HCT116 (cell line): ENCODE measurements around the gene EFHD1. TPM values are rescaled to one million over a fixed set of nuclear protein-coding genes. Genes with fewer than 3 reads are reported as not detected.

ENCODE experiments used
- ATAC-seq: fragments of 200-7000 bp; cut with Tn5 transposase; 2 replicates; pipeline ENCODE4 v1.9.1; 2020; ENCODE audit warnings: mild to moderate bottlenecking, moderate library complexity
- BruUV-seq: library from RNA; stranded (reverse); fragments of 400-500 nt; replicated peaks from 2 replicates; lab custom pipeline; 2021; lab: Mats Ljungman, UMichigan
- CTCF ChIA-PET: fragments of 300-600 bp; sonication (Branson Sonifier 250); formaldehyde crosslinking; loops from one replicate; lab custom pipeline; 2021; ENCODE audit warnings: antibody characterized with exemption; lab: Charles Lee
- POLR2A ChIA-PET: fragments of 300-600, 350-600 bp; sonication (Branson Sonifier 250); formaldehyde crosslinking; loops from one replicate; lab custom pipeline; 2021; ENCODE audit warnings: antibody characterized with exemption; lab: Charles Lee
- RAD21 ChIA-PET, 2 experiments: fragments of 300-600 bp; sonication (Branson Sonifier 250); formaldehyde crosslinking; loops; one replicate each; lab custom pipeline; 2023; ENCODE audit warnings: low total read pairs in 2 of 2; ENCODE audit not compliant: uncharacterized antibody in 2 of 2, unreplicated experiment in 2 of 2, low non-redundant PET in 1 of 2; lab: Charles Lee
- DNase-seq: peaks from one replicate; pipeline ENCODE4 v3.0.0-alpha.2; 2010; ENCODE audit warnings: low read depth, low spot score
- H2AFZ ChIP-seq: fragments of 200-600 bp; shearing (Covaris generic), sonication (generic); 2 replicates; pipeline ENCODE4 v1.6.1; 2017; ENCODE audit warnings: low read depth, mixed run types, mixed read lengths, antibody characterized with exemption, low read length; ENCODE audit not compliant: poor library complexity, severe bottlenecking
- H3K27ac ChIP-seq: 2 replicates; pipeline ENCODE4 v1.5.1; 2012; ENCODE audit warnings: low read depth, low read length
- H3K27me3 ChIP-seq: fragments of 200-600 bp; sonication (generic); 2 replicates; pipeline ENCODE4 v1.6.1; 2016; ENCODE audit warnings: mixed run types, low read length, mixed read lengths; ENCODE audit not compliant: insufficient read depth
- H3K36me3 ChIP-seq, 2 experiments: fragments of 200-500 bp in 1 of 2; fragments of 200-600 bp in 1 of 2; sonication (Bioruptor generic) in 1 of 2; sonication (generic) in 1 of 2; 2 replicates each; pipeline versions ENCODE4 v1.5.1 to v1.6.1; 2014 to 2016; ENCODE audit warnings: low read length in 2 of 2, inconsistent platforms in 1 of 2, mixed read lengths in 1 of 2, mixed run types in 1 of 2; ENCODE audit not compliant: insufficient read depth in 2 of 2, control insufficient read depth in 1 of 2
- H3K4me1 ChIP-seq, 2 experiments: fragments of 200-600 bp in 1 of 2; sonication (generic) in 1 of 2; 2 replicates each; pipeline versions ENCODE4 v1.5.1 to v1.6.1; 2012 to 2017; ENCODE audit warnings: low read length in 2 of 2, inconsistent platforms in 1 of 2, mild to moderate bottlenecking in 1 of 2, mixed read lengths in 1 of 2, mixed run types in 1 of 2, moderate library complexity in 1 of 2; ENCODE audit not compliant: insufficient read depth in 2 of 2, control insufficient read depth in 1 of 2
- H3K4me2 ChIP-seq: fragments of 200-600 bp; sonication (generic); 2 replicates; pipeline ENCODE4 v1.6.1; 2017; ENCODE audit warnings: mixed run types, low read length, mixed read lengths
- H3K4me3 ChIP-seq, 2 experiments: fragments of 200-600 bp in 1 of 2; sonication (generic) in 1 of 2; replicated peaks in 1 of 2; 2 replicates each; pipeline ENCODE4 v1.5.1; 2011 to 2016; ENCODE audit warnings: low read length in 2 of 2, control low read depth in 1 of 2, low read depth in 1 of 2, mild to moderate bottlenecking in 1 of 2, mixed read lengths in 1 of 2, mixed run types in 1 of 2
- H3K79me2 ChIP-seq: fragments of 200-600 bp; sonication (generic); 2 replicates; pipeline ENCODE4 v1.6.1; 2017; ENCODE audit warnings: mild to moderate bottlenecking, mixed run types, low read length, moderate library complexity, mixed read lengths; ENCODE audit not compliant: insufficient read depth
- H3K9ac ChIP-seq: fragments of 200-600 bp; sonication (generic); 2 replicates; pipeline ENCODE4 v1.6.1; 2016; ENCODE audit warnings: low read length, mixed read lengths
- H3K9me2 ChIP-seq: fragments of 200-600 bp; sonication (generic), shearing (Covaris generic); 2 replicates; pipeline ENCODE4 v1.6.1; 2017; ENCODE audit warnings: mixed run types, mild to moderate bottlenecking, moderate library complexity; ENCODE audit not compliant: insufficient read depth
- H3K9me3 ChIP-seq, 2 experiments: fragments of 200-500 bp in 1 of 2; fragments of 200-600 bp in 1 of 2; sonication (Bioruptor generic) in 1 of 2; sonication (generic) in 1 of 2; 2 replicates each; pipeline ENCODE4 v1.6.1; 2014 to 2017; ENCODE audit warnings: low read length in 2 of 2, mixed read lengths in 2 of 2, inconsistent platforms in 1 of 2, low read depth in 1 of 2, mild to moderate bottlenecking in 1 of 2, mixed run types in 1 of 2, moderate library complexity in 1 of 2; ENCODE audit not compliant: control insufficient read depth in 1 of 2, insufficient read depth in 1 of 2
- H4K20me1 ChIP-seq: fragments of 200-600 bp; sonication (generic), shearing (Covaris generic); 2 replicates; pipeline ENCODE4 v1.6.1; 2017; ENCODE audit warnings: mixed run types, mild to moderate bottlenecking, moderate library complexity; ENCODE audit not compliant: insufficient read depth
- CBX3 ChIP-seq: IDR thresholded peaks from 2 replicates; pipeline ENCODE4 v1.6.1; 2012; ENCODE audit warnings: low read depth
- CTCF ChIP-seq, 3 experiments: fragments of 200-600 bp in 1 of 3; sonication (generic) in 1 of 3; IDR thresholded peaks in 2 of 3; conservative IDR thresholded peaks in 1 of 3; 2 replicates each; pipeline ENCODE4 v1.5.1; 2012 to 2017; ENCODE audit warnings: low read depth in 2 of 3, low read length in 2 of 3, antibody characterized with exemption in 1 of 3, borderline replicate concordance in 1 of 3, control low read depth in 1 of 3, mild to moderate bottlenecking in 1 of 3, mixed read lengths in 1 of 3, mixed run types in 1 of 3, moderate library complexity in 1 of 3; ENCODE audit not compliant: insufficient read depth in 1 of 3
- EZH2 ChIP-seq: fragments of 200-600 bp; sonication (generic); IDR thresholded peaks from 2 replicates; pipeline ENCODE4 v1.6.1; 2017; ENCODE audit warnings: antibody characterized with exemption, mixed run types
- JUND ChIP-seq: IDR thresholded peaks from 2 replicates; pipeline ENCODE4 v1.6.1; 2012
- RAD21 ChIP-seq: IDR thresholded peaks from 2 replicates; pipeline ENCODE4 v1.6.1; 2012; ENCODE audit warnings: low read depth, mild to moderate bottlenecking
- SIN3A ChIP-seq: IDR thresholded peaks from 2 replicates; pipeline ENCODE4 v1.6.1; 2012; ENCODE audit warnings: low read depth
- SP1 ChIP-seq: IDR thresholded peaks from 2 replicates; pipeline ENCODE4 v1.6.1; 2012; ENCODE audit warnings: low read depth
- SRF ChIP-seq: IDR thresholded peaks from 2 replicates; pipeline ENCODE4 v1.6.1; 2012; ENCODE audit warnings: low read depth
- YY1 ChIP-seq: IDR thresholded peaks from 2 replicates; pipeline ENCODE4 v1.6.1; 2011; ENCODE audit warnings: low read length, low read depth, moderate library complexity, mild to moderate bottlenecking; ENCODE audit not compliant: insufficient replicate concordance; ENCODE audit errors: extremely low read depth
- ZFX ChIP-seq: fragments of 450-650 bp; IDR thresholded peaks from 2 replicates; pipeline ENCODE4 v1.6.1; 2017
- intact Hi-C: fragments of 100-400 bp; cut with micrococcal nuclease; formaldehyde crosslinking; loops from 2 replicates; pipeline ENCODE4 v1.10.0; 2022
- total RNA-seq: library from RNA; stranded (reverse); gene quantifications from one replicate; pipeline ENCODE4 v1.2.1, GENCODE V29; 2021; ENCODE audit not compliant: unreplicated experiment
- TF ChIP-seq, protein P1 (sequence below): IDR thresholded peaks from 2 replicates; pipeline ENCODE4 v1.6.1; 2011; ENCODE audit warnings: mild to moderate bottlenecking, low read length, moderate library complexity; ENCODE audit not compliant: insufficient replicate concordance; ENCODE audit errors: extremely low read depth

The EFHD1 gene
- total RNA-seq, 1 experiment from 2014 or later: 0.52 TPM

DNA sequence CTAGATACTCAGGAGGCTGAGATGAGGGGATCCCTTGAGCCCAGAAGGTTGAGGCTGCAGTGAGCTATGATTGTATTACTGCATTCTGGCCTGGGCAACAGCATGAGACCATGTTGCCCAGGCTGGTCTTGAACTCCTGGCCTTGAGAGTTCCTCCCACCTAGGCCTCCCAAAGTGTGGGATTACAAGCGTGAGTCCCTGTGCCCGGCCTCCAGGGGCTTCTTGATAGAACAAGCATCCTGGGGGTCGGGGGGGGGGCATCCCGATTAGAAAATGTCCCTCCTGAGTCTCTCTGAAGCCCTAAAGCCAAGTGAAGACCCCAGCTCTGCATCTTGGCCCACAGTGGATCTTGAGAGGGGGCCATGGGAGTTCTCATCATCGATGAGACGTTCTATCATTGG is 22.3 kb upstream of the EFHD1 start:
- no peak for TF ChIP-seq SRF
- TF ChIP-seq SP1: no peak
- no peak for TF ChIP-seq YY1
- no peak for TF ChIP-seq JUND
- no peak for TF ChIP-seq EZH2
- no peak for TF ChIP-seq SIN3A
- no peak for TF ChIP-seq CTCF (IDR thresholded peaks at IDR 0.05 in 2 of 3, conservative IDR thresholded peaks at IDR 0.05 in 1 of 3; ENCODE audit: borderline replicate concordance in 1 of 3, insufficient read depth in 1 of 3, low read depth in 2 of 3, low read length in 2 of 3)
- Histone ChIP-seq H3K4me3 (no peak overlapping the region), H2AFZ (no peak overlapping the region), H3K4me1 (peaks cover 0 to 3% of the 10 kb centered on the region in 2 experiments; a peak in 2 of 4 replicates), H3K79me2 (no peaks in the 10 kb centered on the region), H3K9me2 (no peaks in the 10 kb centered on the region), H3K27ac (no peak overlapping the region), H3K27me3 (no peaks in the 10 kb centered on the region), H3K4me2 (no peak overlapping the region), H3K9ac (no peak overlapping the region), H3K9me3 (no peaks in the 10 kb centered on the region), H3K36me3 (no peaks in the 10 kb centered on the region), H4K20me1 (no peaks in the 10 kb centered on the region)
- ChIA-PET CTCF (interaction anchor here (1.4 kb wide), 1 partner anchor 11 kb away, joined by 5 read pairs; no protein-coding TSS in a partner anchor), POLR2A (no interaction called here), RAD21 (no interaction called here)
- BruUV-seq: no TSS peak
- no peak for DNase-seq
- intact Hi-C loops: no loop called here
- ATAC-seq: no peak

GRCh38 chr2:232611559-232612218 is 21.7 kb upstream of the EFHD1 start:
- no peaks in the 10 kb centered on the region for H3K79me2 ChIP-seq
- no peak overlapping the region for H3K9ac ChIP-seq
- no peaks in the 10 kb centered on the region for H3K9me2 ChIP-seq
- H3K9me3 ChIP-seq: no peaks in the 10 kb centered on the region
- no peak overlapping the region for H3K4me3 ChIP-seq
- H3K27me3 ChIP-seq: no peaks in the 10 kb centered on the region
- TF ChIP-seq CBX3: no peak
- peak; percentile 65 for TF ChIP-seq RAD21
- no peak for TF ChIP-seq ZFX
- TF ChIP-seq, protein P1, sequence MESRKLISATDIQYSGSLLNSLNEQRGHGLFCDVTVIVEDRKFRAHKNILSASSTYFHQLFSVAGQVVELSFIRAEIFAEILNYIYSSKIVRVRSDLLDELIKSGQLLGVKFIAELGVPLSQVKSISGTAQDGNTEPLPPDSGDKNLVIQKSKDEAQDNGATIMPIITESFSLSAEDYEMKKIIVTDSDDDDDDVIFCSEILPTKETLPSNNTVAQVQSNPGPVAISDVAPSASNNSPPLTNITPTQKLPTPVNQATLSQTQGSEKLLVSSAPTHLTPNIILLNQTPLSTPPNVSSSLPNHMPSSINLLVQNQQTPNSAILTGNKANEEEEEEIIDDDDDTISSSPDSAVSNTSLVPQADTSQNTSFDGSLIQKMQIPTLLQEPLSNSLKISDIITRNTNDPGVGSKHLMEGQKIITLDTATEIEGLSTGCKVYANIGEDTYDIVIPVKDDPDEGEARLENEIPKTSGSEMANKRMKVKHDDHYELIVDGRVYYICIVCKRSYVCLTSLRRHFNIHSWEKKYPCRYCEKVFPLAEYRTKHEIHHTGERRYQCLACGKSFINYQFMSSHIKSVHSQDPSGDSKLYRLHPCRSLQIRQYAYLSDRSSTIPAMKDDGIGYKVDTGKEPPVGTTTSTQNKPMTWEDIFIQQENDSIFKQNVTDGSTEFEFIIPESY: no peak
- peak; percentile 47 to 98 (median 95) for TF ChIP-seq CTCF (IDR thresholded peaks at IDR 0.05 in 2 of 3, conservative IDR thresholded peaks at IDR 0.05 in 1 of 3; ENCODE audit: borderline replicate concordance in 1 of 3, insufficient read depth in 1 of 3, low read depth in 2 of 3, low read length in 2 of 3)
- no peaks in the 10 kb centered on the region for H4K20me1 ChIP-seq
- H3K4me1 ChIP-seq: no peaks in the 10 kb centered on the region
- no peaks in the 10 kb centered on the region for H3K36me3 ChIP-seq
- CTCF ChIA-PET: interaction anchor here (0.9 to 1.4 kb wide), 2 partner anchors 12 to 22 kb away, joined by 4 to 5 read pairs; partner anchors contain the start of gene EFHD1
- H3K4me2 ChIP-seq: no peak overlapping the region
- peak; percentile 89 for ATAC-seq
- RAD21 ChIA-PET: no interaction called here
- intact Hi-C loops: no loop called here
- H3K27ac ChIP-seq: no peak overlapping the region
- POLR2A ChIA-PET: no interaction called here
- BruUV-seq: no TSS peak
- no peak for DNase-seq
- peak overlapping the region; percentile 11 for H2AFZ ChIP-seq
